GM12873 (cell line): ENCODE measurements around the gene MAST4.

ENCODE experiments used
- TF ChIP-seq, protein P1 (sequence below): IDR thresholded peaks from 2 replicates; pipeline ENCODE4 v1.5.1; 2012; ENCODE audit warnings: low read depth, mild to moderate bottlenecking, moderate library complexity, low read length, control low read depth; ENCODE audit not compliant: insufficient read depth; ENCODE audit errors: missing control alignments

Gene MAST4

GRCh38 chr5:66967826-66968262 is 371.7 kb downstream of the MAST4 start:
- TF ChIP-seq, protein P1, sequence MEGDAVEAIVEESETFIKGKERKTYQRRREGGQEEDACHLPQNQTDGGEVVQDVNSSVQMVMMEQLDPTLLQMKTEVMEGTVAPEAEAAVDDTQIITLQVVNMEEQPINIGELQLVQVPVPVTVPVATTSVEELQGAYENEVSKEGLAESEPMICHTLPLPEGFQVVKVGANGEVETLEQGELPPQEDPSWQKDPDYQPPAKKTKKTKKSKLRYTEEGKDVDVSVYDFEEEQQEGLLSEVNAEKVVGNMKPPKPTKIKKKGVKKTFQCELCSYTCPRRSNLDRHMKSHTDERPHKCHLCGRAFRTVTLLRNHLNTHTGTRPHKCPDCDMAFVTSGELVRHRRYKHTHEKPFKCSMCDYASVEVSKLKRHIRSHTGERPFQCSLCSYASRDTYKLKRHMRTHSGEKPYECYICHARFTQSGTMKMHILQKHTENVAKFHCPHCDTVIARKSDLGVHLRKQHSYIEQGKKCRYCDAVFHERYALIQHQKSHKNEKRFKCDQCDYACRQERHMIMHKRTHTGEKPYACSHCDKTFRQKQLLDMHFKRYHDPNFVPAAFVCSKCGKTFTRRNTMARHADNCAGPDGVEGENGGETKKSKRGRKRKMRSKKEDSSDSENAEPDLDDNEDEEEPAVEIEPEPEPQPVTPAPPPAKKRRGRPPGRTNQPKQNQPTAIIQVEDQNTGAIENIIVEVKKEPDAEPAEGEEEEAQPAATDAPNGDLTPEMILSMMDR: no peak

GRCh38 chr5:66969484-66969883 is 373.3 kb downstream of the MAST4 start:
- TF ChIP-seq, protein P1: no peak

GRCh38 chr5:66969963-66970362 is 373.8 kb downstream of the MAST4 start:
- TF ChIP-seq, protein P1: no peak

DNA sequence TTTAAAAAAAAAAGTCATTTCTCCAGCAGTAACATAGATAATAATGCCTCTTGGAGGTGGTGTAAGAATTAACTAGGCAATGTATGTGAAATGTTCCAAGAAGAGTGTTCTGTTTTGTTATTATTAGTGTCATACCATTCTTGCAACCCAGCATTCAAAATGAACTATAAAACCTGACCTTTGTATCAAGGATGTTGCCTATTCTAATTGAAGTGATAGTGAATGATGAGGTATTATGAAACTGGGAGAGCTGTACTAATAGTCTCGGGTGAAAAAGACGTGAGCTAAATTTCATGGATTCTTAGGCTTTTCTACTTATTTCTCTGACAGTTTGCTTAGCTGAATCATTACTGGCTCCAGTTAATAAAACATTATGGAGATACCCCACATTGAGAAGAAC is 375.8 kb downstream of the MAST4 start:
- TF ChIP-seq, protein P1: no peak

DNA sequence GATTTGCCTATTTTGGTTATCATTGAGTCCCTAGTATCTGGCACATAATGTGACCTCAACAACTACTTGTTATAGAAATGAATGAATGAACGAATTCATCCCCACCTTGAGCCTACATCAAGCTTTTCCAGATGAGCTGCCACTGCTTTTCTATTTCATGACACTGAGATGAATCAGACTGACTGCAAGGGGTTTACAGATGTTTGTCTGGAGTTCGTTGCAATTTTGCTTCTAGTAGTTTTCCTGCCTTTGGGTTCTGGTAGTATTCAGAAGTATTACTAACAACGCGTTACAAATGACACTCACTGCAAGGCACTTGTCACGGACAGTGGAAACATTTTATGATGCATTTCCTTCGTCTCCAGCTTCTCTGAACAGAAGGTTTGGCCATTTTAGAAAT is 378.1 kb downstream of the MAST4 start:
- TF ChIP-seq, protein P1: no peak

DNA sequence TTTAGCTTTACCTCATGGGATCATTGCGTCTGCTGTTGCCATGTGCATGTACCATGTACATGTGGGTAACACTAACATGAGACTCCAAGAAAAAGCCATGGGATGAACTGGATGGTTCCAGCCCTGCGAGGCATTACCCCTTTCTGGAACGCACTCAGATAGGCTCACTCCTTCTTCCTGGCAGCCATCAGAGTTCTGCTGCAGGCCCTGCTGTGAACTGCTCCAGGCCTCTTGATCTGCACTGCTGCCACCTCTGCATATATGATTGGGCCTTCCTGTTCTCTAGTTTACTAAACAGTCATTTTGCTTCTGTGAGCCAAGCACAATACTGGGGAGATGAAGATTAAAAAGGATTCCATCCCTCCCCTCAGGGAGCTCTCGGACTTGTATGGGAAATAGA is 379.9 kb downstream of the MAST4 start:
- TF ChIP-seq, protein P1: no peak

DNA sequence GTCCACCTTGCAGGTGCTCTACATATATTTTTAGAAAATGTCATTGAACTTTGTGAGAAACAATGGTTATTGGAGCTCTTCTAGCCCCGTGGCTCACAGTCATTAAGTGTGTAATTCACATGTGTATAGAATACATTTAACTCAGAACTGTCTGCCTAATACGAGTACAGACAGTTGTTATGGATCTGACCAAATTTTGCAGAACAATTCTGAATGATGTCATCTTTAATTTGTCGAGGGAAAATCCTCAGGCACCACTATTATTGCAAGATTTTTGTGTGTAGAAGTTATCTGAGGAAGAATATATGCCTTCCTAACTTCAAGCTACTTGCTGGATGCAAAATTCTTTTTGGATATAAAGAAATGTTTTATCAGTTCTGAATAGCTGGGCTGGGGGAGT is 383.5 kb downstream of the MAST4 start:
- TF ChIP-seq, protein P1: no peak
